Keratinocyte (primary cell): ENCODE results near the gene CD4.

Experiments
- EZH2 ChIP-seq: IDR thresholded peaks from one replicate; pipeline ENCODE4 v1.6.1; 2012; ENCODE audit warnings: inconsistent platforms, mild to moderate bottlenecking, low read length, moderate library complexity
- TF ChIP-seq, protein P1 (sequence below), 3 experiments: IDR thresholded peaks in 1 of 3; conservative IDR thresholded peaks in 1 of 3; optimal IDR thresholded peaks in 1 of 3; 2 replicates in 2 of 3; 3 replicates in 1 of 3; pipeline versions ENCODE3 to v1.5.1; 2011; ENCODE audit warnings: low read length in 3 of 3, mild to moderate bottlenecking in 3 of 3, moderate library complexity in 2 of 3, control low read depth in 1 of 3, inconsistent platforms in 1 of 3; ENCODE audit not compliant: insufficient read depth in 2 of 3; ENCODE audit errors: extremely low read depth in 1 of 3

DNA sequence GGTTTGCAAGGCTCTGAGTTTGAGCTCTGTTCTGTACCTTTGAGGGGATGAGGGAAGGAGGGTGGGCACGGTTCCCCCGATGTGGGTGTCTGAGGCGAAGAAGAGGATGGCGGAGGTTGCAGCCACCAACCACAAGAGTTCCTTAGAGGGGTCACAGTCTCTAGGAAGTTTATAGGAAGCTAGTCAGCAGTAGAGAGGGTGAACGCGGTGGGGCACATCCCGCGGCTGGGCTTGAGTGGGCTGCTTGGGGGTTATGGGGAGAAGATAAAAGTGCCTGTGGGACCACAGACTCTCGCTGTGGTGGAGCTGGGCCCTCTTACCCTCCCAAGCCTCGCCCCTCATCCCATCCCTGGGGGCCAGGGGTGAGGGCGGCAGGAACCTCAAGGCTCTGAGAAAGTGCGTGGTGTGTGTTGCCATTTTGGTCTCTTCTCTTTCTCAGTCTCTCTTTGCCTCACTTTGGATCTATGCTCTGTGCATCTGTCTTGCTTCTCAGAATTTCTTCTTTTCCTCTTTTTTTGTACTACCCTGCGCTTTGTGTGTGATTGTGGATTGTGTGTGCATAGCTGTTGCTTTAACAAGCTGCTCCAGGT, 2.7 kb downstream of the CD4 start:
- TF ChIP-seq EZH2: no peak
- TF ChIP-seq, protein P1, sequence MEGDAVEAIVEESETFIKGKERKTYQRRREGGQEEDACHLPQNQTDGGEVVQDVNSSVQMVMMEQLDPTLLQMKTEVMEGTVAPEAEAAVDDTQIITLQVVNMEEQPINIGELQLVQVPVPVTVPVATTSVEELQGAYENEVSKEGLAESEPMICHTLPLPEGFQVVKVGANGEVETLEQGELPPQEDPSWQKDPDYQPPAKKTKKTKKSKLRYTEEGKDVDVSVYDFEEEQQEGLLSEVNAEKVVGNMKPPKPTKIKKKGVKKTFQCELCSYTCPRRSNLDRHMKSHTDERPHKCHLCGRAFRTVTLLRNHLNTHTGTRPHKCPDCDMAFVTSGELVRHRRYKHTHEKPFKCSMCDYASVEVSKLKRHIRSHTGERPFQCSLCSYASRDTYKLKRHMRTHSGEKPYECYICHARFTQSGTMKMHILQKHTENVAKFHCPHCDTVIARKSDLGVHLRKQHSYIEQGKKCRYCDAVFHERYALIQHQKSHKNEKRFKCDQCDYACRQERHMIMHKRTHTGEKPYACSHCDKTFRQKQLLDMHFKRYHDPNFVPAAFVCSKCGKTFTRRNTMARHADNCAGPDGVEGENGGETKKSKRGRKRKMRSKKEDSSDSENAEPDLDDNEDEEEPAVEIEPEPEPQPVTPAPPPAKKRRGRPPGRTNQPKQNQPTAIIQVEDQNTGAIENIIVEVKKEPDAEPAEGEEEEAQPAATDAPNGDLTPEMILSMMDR (optimal IDR thresholded peaks at IDR 0.05 in 1 of 3, IDR thresholded peaks at IDR 0.05 in 1 of 3, conservative IDR thresholded peaks at IDR 0.05 in 1 of 3; ENCODE audit: extremely low read depth in 1 of 3, insufficient read depth in 2 of 3, low read length in 3 of 3): no peak
